ACC112 (cell line): Measurements from ENCODE around the gene CHCT1.
A peak's percentile ranks its signal among the peaks of the same experiment; 100 is the strongest.

ENCODE experiments used
- H2AFZ ChIP-seq: fragments of 200-600 bp; sonication (generic); one replicate; pipeline ENCODE4 v1.6.0; 2017; ENCODE audit warnings: antibody characterized with exemption, low read length; ENCODE audit not compliant: unreplicated experiment
- H3K27ac ChIP-seq: fragments of 200-600 bp; sonication (generic); 2 replicates; pipeline ENCODE4 v1.5.1; 2014; ENCODE audit warnings: low read depth, mild to moderate bottlenecking, antibody characterized with exemption, low read length, moderate library complexity
- H3K27me3 ChIP-seq: fragments of 200-600 bp; sonication (generic); 2 replicates; pipeline ENCODE4 v1.6.1; 2014; ENCODE audit warnings: mild to moderate bottlenecking, antibody characterized with exemption, low read length, moderate library complexity, mixed read lengths; ENCODE audit not compliant: insufficient read depth
- H3K36me3 ChIP-seq: fragments of 200-600 bp; sonication (generic); 2 replicates; pipeline ENCODE4 v1.6.1; 2016; ENCODE audit warnings: mild to moderate bottlenecking, antibody characterized with exemption, low read length, moderate library complexity, mixed read lengths; ENCODE audit not compliant: insufficient read depth
- H3K4me1 ChIP-seq: fragments of 200-600 bp; sonication (generic); one replicate; pipeline ENCODE4 v1.6.1; 2016; ENCODE audit warnings: low read length, mixed read lengths; ENCODE audit not compliant: insufficient read depth, unreplicated experiment, control insufficient read depth
- H3K4me3 ChIP-seq: fragments of 200-600 bp; sonication (generic); 2 replicates; pipeline ENCODE4 v1.5.1; 2014; ENCODE audit warnings: mild to moderate bottlenecking, low read depth, low read length
- H3K79me2 ChIP-seq: fragments of 200-600 bp; sonication (generic); one replicate; pipeline ENCODE4 v1.6.0; 2016; ENCODE audit warnings: low read length; ENCODE audit not compliant: control insufficient read depth, unreplicated experiment, insufficient read depth

The CHCT1 gene

GRCh38 chr17:60390186-60390585, 32.1 kb upstream of the CHCT1 start:
- H3K4me1 ChIP-seq = peaks cover 41% of the 10 kb centered on the region
- H3K79me2 ChIP-seq = peaks cover 63% of the 10 kb centered on the region
- H3K36me3 ChIP-seq = no peaks in the 10 kb centered on the region
- no peaks in the 10 kb centered on the region for H3K27me3 ChIP-seq
- peak overlapping the region; percentile 79 for H3K4me3 ChIP-seq
- peak overlapping the region; percentile 18 for H2AFZ ChIP-seq
- H3K27ac ChIP-seq = peak overlapping the region; percentile 85

- H3K4me3 ChIP-seq = peak overlapping the region; percentile 79
- H3K79me2 ChIP-seq = peaks cover 56% of the 10 kb centered on the region
- H3K27me3 ChIP-seq = no peaks in the 10 kb centered on the region
- peak overlapping the region; percentile 85 for H3K27ac ChIP-seq
- H3K36me3 ChIP-seq = no peaks in the 10 kb centered on the region
- peaks cover 38% of the 10 kb centered on the region for H3K4me1 ChIP-seq
- H2AFZ ChIP-seq = peak overlapping the region; percentile 72
These were observed 31.3 kb upstream of the CHCT1 start for GRCh38 chr17:60390925-60391470.

GRCh38 chr17:60391471-60392041, 30.7 kb upstream of the CHCT1 start:
- Histone ChIP-seq H2AFZ (peak overlapping the region; percentile 72), H3K27me3 (no peaks in the 10 kb centered on the region), H3K36me3 (no peaks in the 10 kb centered on the region), H3K4me3 (peak overlapping the region; percentile 79), H3K27ac (peak overlapping the region; percentile 85), H3K4me1 (peaks cover 32% of the 10 kb centered on the region), H3K79me2 (peaks cover 50% of the 10 kb centered on the region)

- Histone ChIP-seq H3K4me1 (peaks cover 26% of the 10 kb centered on the region), H3K27ac (peak within 1 kb of the TSS; percentile 85), H3K36me3 (no peaks in the 10 kb centered on the region), H3K4me3 (peak within 1 kb of the TSS; percentile 79), H3K27me3 (no peaks in the 10 kb centered on the region), H3K79me2 (peaks cover 44% of the 10 kb centered on the region), H2AFZ (peak within 1 kb of the TSS; percentile 72)
These were observed 30.0 kb upstream of the CHCT1 start, which contains the start of gene USP32 for GRCh38 chr17:60392042-60392844. Gene USP32 (minus strand): TSS chr17:60392133. CDS start chr17:60391939, 194 bp downstream.

- H3K79me2 ChIP-seq = peaks cover 35% of the 10 kb centered on the region
- peak overlapping the region; percentile 14 for H2AFZ ChIP-seq
- peaks cover 23% of the 10 kb centered on the region for H3K4me1 ChIP-seq
- no peaks in the 10 kb centered on the region for H3K36me3 ChIP-seq
- peak overlapping the region; percentile 85 for H3K27ac ChIP-seq
- H3K4me3 ChIP-seq = peak overlapping the region; percentile 79
- H3K27me3 ChIP-seq = no peaks in the 10 kb centered on the region
These were observed 29.2 kb upstream of the CHCT1 start for GRCh38 chr17:60392845-60393702.

- Histone ChIP-seq H3K27ac (no peak overlapping the region), H3K36me3 (no peaks in the 10 kb centered on the region), H3K4me1 (peaks cover 13% of the 10 kb centered on the region), H2AFZ (no peak overlapping the region), H3K79me2 (peaks cover 25% of the 10 kb centered on the region), H3K27me3 (no peaks in the 10 kb centered on the region), H3K4me3 (no peak overlapping the region)
These were observed 28.2 kb upstream of the CHCT1 start for GRCh38 chr17:60393840-60394723.

GRCh38 chr17:60395508-60396065, 26.7 kb upstream of the CHCT1 start:
- Histone ChIP-seq H3K4me3 (no peak overlapping the region), H3K4me1 (peaks cover 4% of the 10 kb centered on the region), H3K36me3 (no peaks in the 10 kb centered on the region), H3K27ac (no peak overlapping the region), H3K79me2 (peaks cover 11% of the 10 kb centered on the region), H2AFZ (no peak overlapping the region), H3K27me3 (no peaks in the 10 kb centered on the region)

GRCh38 chr17:60396412-60396811, 25.9 kb upstream of the CHCT1 start:
- Histone ChIP-seq H3K4me1 (peaks cover 4% of the 10 kb centered on the region), H2AFZ (no peak overlapping the region), H3K27me3 (no peaks in the 10 kb centered on the region), H3K79me2 (peaks cover 3% of the 10 kb centered on the region), H3K4me3 (no peak overlapping the region), H3K36me3 (no peaks in the 10 kb centered on the region), H3K27ac (no peak overlapping the region)

- H3K4me3 ChIP-seq = no peak overlapping the region
- H3K27me3 ChIP-seq = no peaks in the 10 kb centered on the region
- H3K36me3 ChIP-seq = no peaks in the 10 kb centered on the region
- no peak overlapping the region for H2AFZ ChIP-seq
- H3K4me1 ChIP-seq = peaks cover 1% of the 10 kb centered on the region
- no peaks in the 10 kb centered on the region for H3K79me2 ChIP-seq
- H3K27ac ChIP-seq = no peak overlapping the region
These were observed 23.9 kb upstream of the CHCT1 start for GRCh38 chr17:60398227-60398959.
